ENCODE data around the gene SYP.

SYP gene

DNA sequence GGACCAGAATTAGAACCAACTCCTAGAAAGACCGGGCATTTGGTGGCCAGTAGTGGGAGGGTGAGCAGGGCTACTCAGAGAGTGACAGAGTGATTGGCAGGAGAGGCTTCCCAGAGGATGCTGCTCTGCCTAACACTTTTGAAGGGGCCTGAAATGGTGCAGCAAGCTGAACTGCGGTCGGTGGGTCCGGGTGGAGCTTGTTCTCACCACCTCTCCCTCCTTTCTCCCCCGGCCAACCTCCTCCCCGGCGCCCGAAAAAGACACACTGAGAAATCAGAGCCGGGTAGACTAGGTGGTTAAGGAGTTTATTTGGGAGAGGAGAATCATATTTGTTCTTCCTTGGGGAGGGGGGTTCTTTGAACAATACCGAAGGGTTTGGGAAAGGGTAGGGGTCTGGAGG is 12.5 kb downstream of the SYP start:
- Histone ChIP-seq H4K20me1 (ENCODE audit: insufficient read depth) (no peaks in the 10 kb centered on the region), H3K27ac (no peak overlapping the region), H3K9ac (no peak overlapping the region)

DNA sequence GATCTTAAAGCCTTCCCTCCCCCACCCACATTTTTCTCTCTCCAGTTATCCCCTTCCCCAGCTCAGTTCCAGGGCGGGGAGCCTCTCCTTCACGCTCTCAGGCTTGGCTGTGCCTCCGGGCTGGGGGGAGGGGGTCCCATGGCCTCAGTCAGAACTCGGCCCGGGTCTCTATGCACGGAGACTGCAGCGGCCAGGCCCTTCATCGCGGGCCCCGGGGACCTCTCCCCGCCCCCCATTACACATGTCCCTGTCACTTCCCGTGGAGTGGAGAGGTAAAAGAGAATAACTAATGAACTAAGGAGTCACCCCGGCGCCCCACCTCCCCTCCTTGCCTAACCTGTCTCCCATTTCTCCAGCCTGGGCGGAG is 13.0 kb downstream of the SYP start:
- H3K4me2 ChIP-seq = no peak overlapping the region
- TF ChIP-seq, protein P1, sequence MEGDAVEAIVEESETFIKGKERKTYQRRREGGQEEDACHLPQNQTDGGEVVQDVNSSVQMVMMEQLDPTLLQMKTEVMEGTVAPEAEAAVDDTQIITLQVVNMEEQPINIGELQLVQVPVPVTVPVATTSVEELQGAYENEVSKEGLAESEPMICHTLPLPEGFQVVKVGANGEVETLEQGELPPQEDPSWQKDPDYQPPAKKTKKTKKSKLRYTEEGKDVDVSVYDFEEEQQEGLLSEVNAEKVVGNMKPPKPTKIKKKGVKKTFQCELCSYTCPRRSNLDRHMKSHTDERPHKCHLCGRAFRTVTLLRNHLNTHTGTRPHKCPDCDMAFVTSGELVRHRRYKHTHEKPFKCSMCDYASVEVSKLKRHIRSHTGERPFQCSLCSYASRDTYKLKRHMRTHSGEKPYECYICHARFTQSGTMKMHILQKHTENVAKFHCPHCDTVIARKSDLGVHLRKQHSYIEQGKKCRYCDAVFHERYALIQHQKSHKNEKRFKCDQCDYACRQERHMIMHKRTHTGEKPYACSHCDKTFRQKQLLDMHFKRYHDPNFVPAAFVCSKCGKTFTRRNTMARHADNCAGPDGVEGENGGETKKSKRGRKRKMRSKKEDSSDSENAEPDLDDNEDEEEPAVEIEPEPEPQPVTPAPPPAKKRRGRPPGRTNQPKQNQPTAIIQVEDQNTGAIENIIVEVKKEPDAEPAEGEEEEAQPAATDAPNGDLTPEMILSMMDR (conservative IDR thresholded peaks at IDR 0.05; ENCODE audit: low read depth, low read length) = no peak
- peaks cover 1% of the 10 kb centered on the region for H3K4me1 ChIP-seq (ENCODE audit: low read depth, poor library complexity, severe bottlenecking)
- H4K20me1 ChIP-seq (ENCODE audit: insufficient read depth) = no peaks in the 10 kb centered on the region
- H2AFZ ChIP-seq (ENCODE audit: low read depth) = no peak overlapping the region
- H3K9ac ChIP-seq = no peak overlapping the region
- no peaks in the 10 kb centered on the region for H3K36me3 ChIP-seq (ENCODE audit: insufficient read depth)
- H3K27me3 ChIP-seq (ENCODE audit: insufficient read depth, low read depth) = no peaks in the 10 kb centered on the region
- no peak overlapping the region for H3K4me3 ChIP-seq (IDR thresholded peaks at IDR 0.05; ENCODE audit: insufficient read depth, low read depth, low read length)
- H3K79me2 ChIP-seq (ENCODE audit: insufficient read depth, low read depth) = 0 out of 2 replicates have a peak, but pooled peaks cover 4% of the 10 kb centered on the region
- H3K27ac ChIP-seq = no peak overlapping the region

More for the DNA sequence above, 12.5 kb downstream of the SYP start:
- no peak overlapping the region for H3K4me3 ChIP-seq (IDR thresholded peaks at IDR 0.05; ENCODE audit: insufficient read depth, low read depth, low read length)
- no peak overlapping the region for H2AFZ ChIP-seq (ENCODE audit: low read depth)
- no peaks in the 10 kb centered on the region for H3K36me3 ChIP-seq (ENCODE audit: insufficient read depth)
- no peak overlapping the region for H3K4me2 ChIP-seq
- 0 out of 2 replicates have a peak, but pooled peaks cover 4% of the 10 kb centered on the region for H3K79me2 ChIP-seq (ENCODE audit: insufficient read depth, low read depth)
- TF ChIP-seq, protein P1 (conservative IDR thresholded peaks at IDR 0.05; ENCODE audit: low read depth, low read length) = no peak
- peaks cover 6% of the 10 kb centered on the region for H3K4me1 ChIP-seq (ENCODE audit: low read depth, poor library complexity, severe bottlenecking)
- no peaks in the 10 kb centered on the region for H3K27me3 ChIP-seq (ENCODE audit: insufficient read depth, low read depth)

DNA sequence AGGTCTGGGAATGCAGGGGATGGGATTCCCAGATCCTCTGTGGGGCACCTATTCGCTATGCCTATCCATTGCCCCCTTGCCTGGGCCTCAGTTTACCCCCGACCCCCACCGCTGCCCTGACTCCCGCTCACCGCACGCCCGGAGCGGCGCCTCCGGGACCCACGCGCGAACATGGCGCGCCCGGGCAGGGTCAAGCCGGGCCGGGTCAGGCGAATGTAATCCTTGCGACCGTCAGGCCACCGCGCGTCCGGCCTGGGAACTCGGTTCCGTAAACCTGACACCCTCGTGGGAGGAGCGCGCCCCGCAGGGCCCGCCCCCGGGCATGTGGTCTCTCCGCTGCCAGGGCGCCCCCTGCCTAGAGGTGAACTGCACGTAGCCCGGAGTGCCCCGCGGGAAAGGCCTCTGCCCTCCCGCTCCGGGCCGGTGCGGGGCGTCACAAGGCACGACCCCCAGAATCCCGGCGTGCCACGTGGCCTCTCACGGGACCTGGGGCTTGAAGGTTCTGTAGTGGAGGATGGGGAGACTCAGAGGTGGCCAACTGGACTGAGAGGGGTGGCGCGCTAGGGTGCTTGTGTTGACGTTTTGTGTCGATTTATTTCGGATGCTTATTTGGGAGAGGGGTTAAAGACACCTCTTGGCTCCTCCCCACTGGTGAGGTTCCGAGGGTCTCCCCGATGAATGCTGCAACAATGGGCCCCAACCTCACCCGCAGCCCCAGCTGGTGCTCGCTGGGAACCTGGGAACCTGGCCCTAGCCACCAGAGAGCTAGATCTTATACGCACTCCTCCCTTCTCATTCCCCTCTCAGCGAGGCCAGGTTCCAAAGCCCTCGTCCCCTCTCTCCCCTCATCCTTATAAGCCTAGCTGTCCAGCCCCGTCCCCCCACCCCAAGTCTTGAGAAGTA is 13.6 kb downstream of the SYP start, which contains the start of gene PRICKLE3:
TSS of gene PRICKLE3 (minus strand) at position 249 of the 903 bp plus-strand sequence. CDS start at position 173, 76 bp downstream.
- Histone ChIP-seq H3K4me1 (ENCODE audit: low read depth, poor library complexity, severe bottlenecking) (no peaks in the 10 kb centered on the region), H4K20me1 (ENCODE audit: insufficient read depth) (no peaks in the 10 kb centered on the region), H2AFZ (ENCODE audit: low read depth) (peak within 1 kb of the TSS; percentile 65), H3K79me2 (ENCODE audit: insufficient read depth, low read depth) (0 out of 2 replicates have a peak, but pooled peaks cover 4% of the 10 kb centered on the region), H3K4me3 (IDR thresholded peaks at IDR 0.05; ENCODE audit: insufficient read depth, low read depth, low read length) (no peak within 1 kb of the TSS), H3K4me2 (peak within 1 kb of the TSS; percentile 60), H3K27me3 (ENCODE audit: insufficient read depth, low read depth) (no peaks in the 10 kb centered on the region), H3K36me3 (ENCODE audit: insufficient read depth) (no peaks in the 10 kb centered on the region), H3K9ac (peak within 1 kb of the TSS; percentile 56), H3K27ac (no peak within 1 kb of the TSS)
- TF ChIP-seq, protein P1 (conservative IDR thresholded peaks at IDR 0.05; ENCODE audit: low read depth, low read length) = peak; percentile 55

DNA sequence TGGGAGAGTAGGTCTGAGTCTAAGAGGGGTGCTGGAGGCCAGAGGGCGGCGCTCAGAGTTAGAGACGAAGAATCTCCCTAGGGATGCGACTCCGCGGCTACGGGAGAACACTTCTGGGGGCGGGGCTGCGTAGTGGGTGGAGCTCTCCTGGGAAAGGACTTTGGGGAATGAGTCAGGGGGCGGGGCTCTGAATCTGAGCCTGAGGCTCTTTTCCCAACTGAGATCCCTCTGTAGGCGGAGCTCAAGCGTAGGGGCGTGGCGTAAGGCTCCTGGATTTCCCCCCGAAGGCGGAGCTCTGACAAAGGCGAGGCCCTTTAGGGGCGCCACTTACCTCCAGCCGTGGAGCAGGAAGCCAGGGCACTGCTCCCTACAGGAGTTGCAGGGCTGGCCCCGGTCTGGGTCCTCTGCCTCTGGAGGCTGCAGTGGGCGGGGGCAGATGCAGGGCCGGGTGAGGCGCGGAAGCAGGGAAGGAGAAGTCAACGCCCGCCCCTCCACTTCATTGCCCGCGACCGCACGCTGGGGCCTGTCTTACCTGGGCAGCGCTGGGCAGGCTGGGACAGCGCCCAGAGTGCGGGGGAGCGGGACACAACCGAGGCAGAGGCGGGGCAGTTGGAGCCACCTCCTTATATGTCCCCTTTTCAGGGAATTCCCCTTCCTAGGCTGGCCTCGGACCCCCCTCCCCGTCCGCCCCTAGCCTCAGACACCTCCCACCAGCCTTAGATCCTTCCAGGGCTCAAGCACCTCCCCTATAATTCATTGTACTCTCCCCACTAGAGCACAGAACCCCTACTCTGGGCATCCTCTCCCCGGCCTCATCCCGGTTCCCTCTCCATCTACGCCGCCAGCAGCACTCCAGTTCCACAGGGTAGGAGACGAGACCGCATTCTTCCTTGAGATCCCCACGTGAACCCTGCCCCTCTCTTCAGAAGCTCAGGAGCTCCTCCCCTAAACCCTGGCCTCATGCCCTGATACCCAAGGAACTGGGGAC is 15.4 kb downstream of the SYP start:
- Histone ChIP-seq H3K4me3 (IDR thresholded peaks at IDR 0.05; ENCODE audit: insufficient read depth, low read depth, low read length) (no peak overlapping the region), H3K27me3 (ENCODE audit: insufficient read depth, low read depth) (no peaks in the 10 kb centered on the region), H3K4me1 (ENCODE audit: low read depth, poor library complexity, severe bottlenecking) (no peaks in the 10 kb centered on the region), H3K79me2 (ENCODE audit: insufficient read depth, low read depth) (0 out of 2 replicates have a peak, but pooled peaks cover 4% of the 10 kb centered on the region), H3K36me3 (ENCODE audit: insufficient read depth) (no peaks in the 10 kb centered on the region), H2AFZ (ENCODE audit: low read depth) (no peak overlapping the region), H3K4me2 (peak overlapping the region; percentile 60), H4K20me1 (ENCODE audit: insufficient read depth) (no peaks in the 10 kb centered on the region), H3K27ac (no peak overlapping the region), H3K9ac (no peak overlapping the region)
- TF ChIP-seq, protein P1 (conservative IDR thresholded peaks at IDR 0.05; ENCODE audit: low read depth, low read length) = no peak
